Measurements from ENCODE around the gene MYO10.

DNA sequence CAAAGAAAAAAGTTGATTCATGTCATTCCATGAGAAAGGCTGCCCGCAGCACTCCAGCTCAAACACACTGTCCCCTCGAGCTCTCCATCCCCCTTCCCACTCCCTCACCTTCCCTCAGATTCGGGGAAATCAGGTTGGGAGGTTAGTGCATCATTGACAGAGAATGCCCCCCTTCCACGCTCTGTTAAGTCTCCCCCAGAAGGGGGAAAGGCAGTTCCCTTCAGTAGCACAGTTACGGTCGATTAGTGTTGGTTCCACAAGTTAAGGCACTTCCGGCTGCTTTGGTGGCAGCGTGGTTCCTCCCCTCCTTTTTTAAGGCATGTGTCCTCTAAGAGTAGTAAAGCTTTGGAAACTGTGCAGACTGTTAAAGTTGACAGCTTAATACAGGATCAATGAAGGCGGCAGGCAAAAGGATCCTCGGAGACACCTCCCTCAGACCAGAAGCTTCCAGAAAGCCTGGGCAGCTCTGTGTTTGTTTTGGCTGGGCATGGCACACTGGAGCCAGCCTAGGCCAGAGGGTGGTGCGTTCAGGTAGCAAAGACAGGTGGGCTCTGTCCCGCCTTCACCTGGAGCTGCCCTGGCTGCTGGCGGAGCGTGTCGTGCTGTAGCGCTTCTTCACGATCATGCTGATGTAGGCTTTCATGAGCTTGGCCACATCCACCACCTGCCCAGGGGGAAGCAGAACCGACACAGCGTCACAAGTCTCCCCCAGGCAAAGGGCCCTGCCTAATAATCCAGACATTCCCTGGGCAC lies 269.8 kb downstream of the MYO10 start:
- TF ChIP-seq POLR2A (IDR thresholded peaks at IDR 0.05) (no peak), CTCF (IDR thresholded peaks at IDR 0.05) (no peak)
